Measurements from ENCODE around the gene KLHL17.
A peak's percentile ranks its signal among the peaks of the same experiment; 100 is the strongest.
"Not testable (repeated sequence)": the region's sequence is repeated elsewhere in the genome, so short reads cannot be mapped to it uniquely, and the experiment has no call there.

Gene KLHL17

DNA sequence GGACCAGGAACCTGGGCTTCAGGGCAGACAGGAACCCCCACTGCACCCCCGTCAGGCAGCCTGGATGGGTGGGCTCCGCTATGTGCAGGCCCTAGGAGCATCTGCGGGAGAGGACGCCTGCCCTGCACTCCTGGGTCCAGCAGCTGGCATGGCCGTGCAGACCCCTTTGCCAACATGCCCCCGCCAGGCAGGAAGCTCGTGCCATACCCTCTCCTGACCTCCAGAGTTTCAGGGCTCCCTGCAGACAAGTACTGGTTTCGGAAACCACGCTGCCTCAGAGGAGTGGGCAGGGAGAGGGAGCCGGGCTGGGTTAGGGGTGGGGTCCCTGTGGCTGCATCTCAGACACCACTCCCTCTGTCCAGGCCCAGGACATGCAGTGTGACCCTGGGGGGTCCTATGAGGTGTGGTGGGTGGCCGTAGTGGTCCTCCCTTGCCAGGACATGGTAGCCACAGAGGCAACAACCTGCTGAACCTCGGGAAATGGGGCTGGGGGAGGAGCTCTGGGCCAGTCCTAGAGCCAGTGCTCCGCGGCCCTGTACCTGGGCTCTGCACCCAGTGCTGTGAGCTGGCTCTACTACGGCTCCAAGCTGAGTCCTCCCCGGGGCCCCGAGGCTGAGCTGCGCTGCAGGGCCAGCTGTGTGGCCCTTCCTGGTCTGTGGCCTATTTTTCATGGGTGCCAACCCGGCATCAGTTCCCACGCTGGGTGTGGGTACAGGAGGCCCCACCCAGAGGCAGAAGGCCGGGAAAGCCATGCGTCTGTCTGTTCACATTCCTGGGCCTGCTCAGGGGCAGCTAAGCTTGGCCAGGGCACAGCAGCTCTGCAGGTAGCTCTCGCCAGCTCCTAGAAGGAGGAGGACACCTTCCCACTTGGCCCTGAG is 7.3 kb downstream of the KLHL17 start:
- DNase-seq (ENCODE audit: low read depth in 2 of 2), result no peak

DNA sequence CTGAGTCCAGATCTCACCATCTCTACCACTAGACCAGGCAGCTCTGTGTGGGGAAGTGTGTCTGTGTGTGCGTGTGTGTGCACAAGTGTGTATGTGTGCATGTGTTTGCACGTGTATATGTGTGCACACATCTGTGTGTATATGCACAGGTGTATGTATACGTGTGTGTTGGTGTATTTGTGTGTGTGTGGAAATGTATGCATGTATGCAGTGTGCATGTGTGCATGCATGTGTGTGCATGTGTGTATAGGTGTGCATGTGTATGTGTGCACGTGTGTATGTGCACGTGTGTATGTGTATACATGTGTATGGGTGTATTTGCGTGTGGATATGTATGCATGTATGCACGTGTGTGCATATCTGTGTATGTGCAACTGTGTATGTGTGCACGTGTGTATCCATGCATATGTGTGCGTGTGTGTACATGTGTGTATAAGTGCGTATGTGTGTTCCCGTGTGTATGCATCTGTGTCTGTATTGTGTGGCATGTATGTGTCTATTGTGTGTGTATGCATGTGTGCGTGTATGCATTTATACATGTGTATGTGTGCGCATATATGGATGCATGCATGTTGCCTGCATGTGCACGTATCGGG is 9.0 kb downstream of the KLHL17 start:
- DNase-seq (ENCODE audit: low read depth in 2 of 2), result no peak

DNA sequence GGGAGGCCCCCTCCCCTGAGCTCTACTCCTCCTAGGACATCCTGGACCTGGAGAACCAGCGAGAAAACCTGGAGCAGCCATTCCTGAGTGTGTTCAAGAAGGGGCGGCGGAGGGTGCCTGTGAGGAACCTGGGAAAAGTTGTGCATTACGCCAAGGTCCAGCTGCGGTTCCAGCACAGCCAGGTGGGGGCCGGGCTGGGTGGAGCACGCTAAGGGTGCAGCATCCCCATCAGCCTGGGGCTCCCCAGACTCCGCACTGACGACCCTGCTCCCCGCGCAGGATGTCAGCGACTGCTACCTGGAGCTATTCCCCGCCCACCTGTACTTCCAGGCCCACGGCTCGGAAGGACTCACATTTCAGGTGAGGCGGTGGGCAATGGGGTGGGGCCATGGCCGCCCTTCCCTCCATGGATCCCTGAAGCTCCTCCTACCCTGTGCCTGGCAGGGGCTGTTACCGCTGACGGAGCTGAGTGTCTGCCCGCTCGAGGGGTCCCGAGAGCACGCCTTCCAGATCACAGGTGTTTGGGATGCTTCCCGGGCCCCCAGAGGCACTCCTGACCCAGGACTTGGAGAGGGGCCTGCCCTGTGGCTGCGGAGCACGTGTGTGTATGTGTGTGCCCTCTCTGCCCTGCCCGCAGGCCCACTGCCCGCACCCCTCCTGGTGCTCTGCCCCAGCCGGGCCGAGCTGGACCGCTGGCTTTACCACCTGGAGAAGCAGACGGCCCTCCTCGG is 10.0 kb downstream of the KLHL17 start:
- DNase-seq (ENCODE audit: low read depth in 2 of 2), result no peak

DNA sequence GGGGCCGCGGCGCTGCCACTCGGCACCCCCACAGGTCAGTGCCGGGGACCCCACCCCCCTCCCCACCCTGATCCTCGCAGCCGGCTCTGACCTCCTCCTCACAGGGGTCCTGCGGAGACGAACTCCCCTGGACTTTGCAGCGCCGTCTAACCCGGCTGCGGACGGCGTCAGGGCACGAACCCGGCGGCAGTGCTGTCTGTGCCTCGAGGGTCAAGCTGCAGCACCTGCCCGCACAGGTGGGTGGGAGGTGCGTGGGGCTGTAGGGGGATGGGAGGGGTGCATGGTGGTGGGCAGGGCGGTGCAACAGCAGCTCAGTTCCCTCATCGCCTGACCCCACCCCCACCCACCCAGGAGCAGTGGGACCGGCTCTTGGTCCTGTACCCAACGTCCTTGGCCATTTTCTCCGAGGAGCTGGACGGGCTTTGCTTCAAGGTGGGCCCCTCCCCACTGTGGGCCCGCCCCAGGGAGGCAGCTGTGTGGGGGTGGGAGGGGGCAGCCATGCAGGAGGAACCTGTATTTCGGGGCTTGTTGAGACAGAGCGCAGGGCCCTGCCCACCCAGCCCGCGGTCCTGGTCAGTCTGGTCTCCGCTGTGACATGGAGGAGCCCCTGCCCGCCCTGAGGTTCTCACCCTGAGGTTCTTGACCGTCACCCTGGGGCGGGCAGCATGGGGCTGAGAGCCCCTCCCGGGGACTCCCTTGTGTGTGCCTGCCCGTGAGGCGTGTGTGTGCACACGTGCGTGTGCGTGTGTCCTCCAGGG is 10.8 kb downstream of the KLHL17 start:
- no peak for DNase-seq (ENCODE audit: low read depth in 2 of 2)

DNA sequence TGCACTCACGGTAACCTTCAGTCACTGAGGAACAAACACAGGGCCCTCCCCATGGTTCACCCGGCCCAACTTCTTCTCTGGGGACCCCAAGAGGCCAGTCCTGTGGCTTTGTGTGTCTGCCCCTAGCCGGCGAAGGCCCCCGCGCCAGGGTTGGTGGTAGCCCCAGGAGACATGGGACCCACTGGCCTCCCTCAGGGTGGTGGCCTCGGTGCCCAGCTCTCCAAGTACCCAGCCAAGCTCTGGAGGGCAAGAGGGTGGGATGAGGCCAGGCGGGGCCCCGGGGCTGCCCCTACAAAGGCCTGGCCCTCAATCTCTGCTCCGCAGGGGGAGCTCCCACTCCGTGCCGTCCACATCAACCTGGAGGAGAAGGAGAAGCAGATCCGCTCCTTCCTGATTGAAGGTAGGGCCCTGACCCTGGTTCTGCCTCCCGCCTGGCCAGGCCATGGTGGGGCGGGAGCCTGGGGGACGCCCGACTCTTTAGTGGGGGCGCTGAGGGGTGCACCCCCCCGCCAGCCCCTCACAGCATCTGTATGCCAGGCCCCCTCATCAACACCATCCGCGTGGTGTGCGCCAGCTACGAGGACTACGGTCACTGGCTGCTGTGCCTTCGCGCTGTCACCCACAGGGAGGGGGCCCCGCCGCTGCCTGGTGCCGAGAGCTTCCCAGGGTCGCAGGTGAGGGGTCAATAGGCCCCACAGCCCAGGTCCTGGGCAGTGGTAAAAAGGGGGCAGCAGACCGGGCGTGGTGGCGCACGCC is 11.5 kb downstream of the KLHL17 start:
- no peak for DNase-seq (ENCODE audit: low read depth in 2 of 2)

DNA sequence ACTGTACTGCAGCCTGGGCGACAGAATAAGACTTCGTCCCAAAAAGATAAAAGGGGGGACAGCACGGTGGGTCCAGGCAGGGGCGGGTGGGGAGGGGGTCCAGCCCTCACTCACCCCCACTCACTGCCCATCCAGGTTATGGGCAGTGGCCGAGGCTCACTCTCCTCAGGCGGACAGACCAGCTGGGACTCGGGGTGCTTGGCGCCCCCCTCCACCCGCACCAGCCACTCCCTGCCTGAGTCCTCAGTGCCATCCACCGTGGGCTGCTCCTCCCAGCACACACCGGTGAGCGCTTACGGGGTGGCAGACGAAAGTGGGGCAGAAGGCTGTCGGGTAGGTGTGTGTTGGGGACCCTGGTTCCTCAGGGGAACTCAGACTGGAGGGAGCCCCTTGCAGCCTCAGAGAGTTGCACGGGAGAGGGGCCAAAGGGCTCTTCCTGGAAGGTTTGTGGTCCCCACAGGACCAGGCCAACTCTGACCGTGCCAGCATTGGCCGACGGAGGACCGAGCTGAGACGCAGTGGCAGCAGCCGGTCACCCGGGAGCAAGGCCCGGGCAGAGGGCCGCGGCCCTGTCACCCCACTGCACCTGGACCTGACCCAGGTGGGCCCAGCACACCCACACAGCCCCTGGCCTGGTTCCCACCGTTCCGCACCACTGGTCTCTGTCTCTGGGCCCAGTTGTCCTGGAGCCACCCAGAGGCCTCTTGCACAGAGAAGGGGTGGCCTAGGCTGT is 12.5 kb downstream of the KLHL17 start:
- no peak for DNase-seq (ENCODE audit: low read depth in 2 of 2)

DNA sequence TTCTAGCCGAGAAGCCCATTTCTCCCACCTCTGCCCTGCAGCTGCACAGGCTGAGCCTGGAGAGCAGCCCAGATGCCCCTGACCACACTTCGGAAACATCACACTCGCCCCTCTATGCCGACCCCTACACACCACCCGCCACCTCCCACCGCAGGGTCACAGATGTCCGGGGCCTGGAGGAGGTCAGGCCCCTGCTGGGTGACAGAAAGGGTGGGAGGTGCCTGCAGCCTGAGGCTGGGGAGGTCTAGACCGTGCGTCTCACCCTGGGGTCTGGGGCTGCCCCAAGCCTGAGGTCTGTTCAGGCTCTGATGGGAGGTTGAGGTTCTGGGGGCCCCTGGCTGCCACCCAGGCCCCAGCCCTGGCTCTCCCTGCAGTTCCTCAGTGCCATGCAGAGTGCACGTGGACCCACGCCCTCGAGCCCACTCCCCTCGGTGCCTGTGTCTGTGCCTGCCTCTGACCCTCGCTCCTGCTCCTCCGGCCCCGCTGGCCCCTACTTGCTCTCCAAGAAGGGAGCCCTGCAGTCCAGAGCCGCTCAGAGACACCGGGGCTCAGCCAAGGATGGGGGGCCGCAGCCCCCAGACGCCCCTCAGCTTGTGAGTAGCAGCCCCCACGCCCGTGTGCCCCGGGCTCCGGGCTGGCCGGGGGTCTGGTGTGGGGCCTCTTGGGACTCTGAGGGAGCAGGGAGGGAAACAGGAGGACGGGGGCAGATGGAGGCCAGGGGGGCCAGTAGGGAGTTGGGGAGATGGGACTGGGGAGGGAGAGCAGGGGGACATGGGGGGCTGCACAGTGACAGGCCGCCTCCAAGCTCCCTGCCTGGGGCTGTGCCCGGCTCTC is 13.3 kb downstream of the KLHL17 start:
- no peak for DNase-seq (ENCODE audit: low read depth in 2 of 2)

DNA sequence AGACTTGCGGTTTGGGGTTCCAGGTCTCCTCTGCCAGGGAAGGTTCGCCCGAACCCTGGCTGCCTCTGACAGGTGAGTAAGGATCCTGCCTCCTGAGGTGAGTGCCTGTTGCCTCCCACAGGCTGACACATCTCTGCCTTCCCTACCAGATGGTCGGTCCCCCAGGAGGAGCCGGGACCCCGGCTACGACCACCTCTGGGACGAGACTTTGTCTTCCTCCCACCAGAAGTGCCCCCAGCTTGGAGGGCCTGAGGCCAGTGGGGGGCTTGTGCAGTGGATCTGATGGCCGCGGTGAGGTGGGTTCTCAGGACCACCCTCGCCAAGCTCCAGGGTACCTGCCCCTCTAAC is 13.9 kb downstream of the KLHL17 start:
- no peak for DNase-seq (ENCODE audit: low read depth in 2 of 2)

DNA sequence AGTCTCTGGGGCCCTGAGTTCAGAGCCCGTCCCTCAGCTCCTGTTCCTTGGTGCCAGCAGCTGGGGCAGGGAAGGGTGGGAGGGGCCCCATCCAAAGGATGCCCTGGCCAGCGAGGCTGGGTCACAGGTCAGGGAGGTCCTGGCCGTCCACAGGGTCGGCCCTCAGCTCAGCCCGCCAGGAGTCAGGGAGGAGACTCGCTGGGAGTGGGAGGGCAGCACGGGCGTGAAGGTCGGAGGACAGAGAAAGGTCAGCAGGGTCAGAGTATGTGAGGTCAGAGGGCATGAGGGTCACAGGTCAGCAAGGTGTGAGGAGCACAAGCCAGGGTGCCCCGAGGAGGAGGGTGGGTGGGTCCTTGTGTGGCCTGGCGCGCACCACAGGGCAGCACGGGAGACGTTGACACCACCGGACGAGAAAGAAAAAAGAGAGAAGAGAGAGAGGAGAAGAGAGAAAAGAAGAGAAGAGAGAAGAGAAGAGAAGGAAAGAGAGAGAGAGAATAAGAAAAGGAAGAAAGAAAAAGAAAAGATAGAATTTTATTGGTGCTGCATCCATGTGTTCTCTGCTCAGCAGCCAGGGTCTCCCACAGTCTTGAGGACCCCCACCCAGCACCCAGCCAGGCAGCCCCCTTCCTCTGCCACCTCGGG is 14.4 kb downstream of the KLHL17 start:
- DNase-seq (ENCODE audit: low read depth in 2 of 2), result no peak

DNA sequence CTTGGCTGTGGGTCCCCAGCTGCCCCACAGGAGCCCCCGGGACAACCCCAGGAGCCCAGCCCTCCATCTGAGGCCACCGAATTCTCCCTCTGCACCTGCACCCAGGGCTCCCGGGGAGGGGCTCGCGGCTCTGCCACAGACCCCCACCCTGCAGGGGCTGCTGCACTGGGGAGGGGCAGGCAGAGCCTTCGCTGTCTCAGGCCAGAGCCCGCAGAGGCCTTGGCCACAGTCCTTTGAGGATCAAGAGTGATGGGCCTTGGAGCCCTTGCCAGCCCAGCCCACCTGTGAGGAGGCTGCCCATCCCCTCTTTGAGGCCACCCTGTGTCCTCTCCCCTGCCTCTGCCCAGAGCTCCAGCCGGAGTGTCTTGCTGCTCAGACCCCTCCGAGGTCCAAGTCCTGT is 15.0 kb downstream of the KLHL17 start:
- no peak for DNase-seq (ENCODE audit: low read depth in 2 of 2)

DNA sequence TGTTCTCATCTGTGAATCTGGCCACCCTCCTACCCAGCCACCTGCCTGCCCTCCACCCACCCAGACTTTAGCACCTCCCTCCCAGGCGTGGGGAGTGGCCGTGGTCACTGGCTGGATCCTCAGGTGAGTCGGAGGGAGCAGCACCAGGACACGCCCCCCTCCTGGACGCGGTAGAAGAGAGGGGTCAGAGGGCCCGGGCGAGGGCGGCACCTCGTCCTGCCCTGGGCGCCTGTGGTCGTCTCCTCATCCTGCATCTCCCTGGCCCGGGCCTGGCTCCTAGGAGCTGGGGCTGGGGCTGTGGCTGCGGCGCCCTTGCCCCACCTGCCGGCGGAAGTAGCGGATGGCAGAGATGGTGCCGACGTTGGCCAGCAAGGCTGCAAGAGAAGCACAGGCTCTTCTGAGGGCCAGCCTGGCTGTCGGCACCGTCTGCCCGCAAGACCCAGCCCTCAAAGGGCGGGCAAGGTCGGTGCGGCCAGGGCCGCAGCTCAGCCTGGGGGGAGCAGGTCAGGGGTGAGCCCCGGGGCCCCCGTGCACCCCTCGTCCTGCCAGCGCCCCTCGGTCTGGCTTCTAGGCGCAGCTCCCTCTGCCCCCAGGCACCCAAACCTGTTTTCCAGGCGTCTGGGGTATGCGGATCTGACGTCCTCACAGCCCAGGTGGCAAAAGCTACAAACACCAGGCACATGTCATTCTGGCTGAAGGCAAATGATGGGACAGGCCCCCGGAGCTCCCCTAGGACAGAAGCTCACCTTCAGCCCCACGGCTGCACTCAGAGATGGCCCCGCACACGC is 15.7 kb downstream of the KLHL17 start:
- peak; percentile 36 to 47 for DNase-seq (ENCODE audit: low read depth in 2 of 2)

DNA sequence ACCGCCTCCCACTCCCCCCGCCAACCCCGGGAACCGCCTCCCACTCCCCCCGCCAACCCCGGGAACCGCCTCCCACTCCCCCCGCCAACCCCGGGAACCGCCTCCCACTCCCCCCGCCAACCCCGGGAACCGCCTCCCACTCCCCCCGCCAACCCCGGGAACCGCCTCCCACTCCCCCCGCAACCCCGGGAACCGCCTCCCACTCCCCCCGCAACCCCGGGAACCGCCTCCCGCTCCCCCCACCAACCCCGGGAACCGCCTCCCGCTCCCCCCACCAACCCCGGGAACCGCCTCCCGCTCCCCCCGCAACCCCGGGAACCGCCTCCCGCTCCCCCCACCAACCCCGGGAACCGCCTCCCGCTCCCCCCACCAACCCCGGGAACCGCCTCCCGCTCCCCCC is 16.4 kb downstream of the KLHL17 start:
- DNase-seq (ENCODE audit: low read depth in 2 of 2), result not testable (repeated sequence)

DNA sequence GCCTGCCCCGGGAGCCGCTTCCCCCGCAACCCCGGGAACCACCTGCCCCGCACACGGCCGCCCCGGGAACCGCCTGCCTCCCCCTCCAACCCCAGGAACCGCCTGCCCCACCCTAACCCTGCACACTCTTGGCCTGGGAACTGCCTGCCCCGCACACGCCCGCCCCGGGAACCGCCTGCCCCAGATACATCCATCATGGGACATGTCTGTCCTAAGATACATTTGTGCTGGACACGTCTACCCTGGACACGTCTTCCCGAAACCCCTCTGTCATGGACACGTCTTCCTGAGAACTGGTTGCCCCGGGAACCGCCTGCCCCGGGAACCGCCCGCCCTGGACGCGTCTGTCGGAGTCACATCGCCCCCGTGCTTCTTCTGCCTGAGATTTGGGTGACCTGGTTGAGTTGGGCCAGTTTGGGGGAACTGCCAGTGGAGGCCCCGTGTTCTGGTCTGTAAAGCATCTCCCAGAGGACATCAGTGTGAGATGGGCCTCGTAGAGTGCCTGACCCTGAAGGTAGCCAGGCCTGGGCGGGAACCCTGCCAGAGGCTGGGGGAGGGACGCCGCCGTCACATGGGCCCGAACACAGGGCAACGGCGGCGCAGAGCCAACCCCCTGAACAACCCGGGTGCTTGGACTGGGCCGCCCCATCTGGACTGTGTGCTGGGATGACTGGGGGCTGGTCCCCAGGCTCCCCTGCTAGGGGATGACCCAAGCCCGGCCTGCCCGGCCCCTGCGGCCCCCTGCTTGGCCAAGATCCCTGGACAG is 17.9 kb downstream of the KLHL17 start:
- DNase-seq (ENCODE audit: low read depth in 2 of 2), result no peak

DNA sequence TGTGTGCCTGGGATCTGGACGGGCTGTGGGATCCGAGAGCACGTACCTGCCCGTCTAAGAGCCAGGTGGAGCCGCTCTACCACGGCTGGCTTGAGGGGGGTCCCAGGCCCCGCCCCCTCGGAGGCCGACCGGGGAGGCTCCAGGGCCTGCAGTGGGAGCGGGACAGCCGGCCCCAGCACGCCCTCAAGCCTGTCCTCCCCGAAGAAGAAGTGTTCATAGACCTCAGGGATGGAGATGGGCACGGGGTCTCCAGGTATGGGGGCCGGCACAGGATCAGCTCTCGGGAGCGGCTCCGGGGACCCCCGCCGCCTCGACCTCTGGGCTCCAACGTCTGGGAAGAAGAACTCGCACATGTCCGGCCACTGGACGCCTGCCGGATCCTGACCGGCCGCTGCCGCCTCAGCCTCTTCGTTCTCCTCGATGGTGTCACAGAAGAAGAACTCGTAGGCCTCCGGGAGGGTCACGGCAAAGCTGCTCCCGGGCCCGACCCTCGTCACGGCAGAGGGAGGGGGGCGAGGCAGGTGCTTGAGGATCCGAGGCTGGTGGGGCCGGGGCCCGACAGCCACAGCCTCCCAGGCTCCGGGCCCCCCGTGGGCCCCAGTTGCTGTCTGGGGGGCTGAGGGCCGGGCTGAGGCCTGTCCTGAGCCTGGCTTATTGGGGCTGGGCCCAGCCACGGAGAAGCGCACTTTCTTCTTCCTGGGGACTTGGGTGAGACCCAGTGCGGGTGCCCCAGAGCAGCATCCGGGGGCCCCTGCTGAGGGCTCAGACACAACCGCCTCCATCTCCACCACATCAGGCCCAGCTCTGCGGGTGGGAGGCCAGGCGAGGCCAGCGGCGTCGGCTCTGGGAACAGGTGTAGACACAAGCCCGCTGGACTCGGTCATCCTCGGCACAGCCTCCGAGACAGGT is 18.7 kb downstream of the KLHL17 start:
- no peak for DNase-seq (ENCODE audit: low read depth in 2 of 2)

DNA sequence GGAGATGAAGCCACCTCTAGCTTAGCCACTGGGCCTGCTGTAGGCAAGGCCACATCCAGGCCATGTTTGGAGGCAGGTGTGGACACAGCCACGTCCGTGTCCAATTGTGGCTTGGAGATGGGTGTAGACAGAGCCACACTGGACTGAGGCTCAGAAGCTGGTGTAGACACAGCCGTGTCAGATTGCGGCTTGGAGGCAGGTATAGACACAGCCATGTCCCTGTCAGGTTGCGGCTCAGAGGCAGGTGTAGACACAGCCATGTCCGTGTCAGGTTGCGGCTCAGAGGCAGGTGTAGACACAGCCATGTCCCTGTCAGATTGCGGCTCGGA is 19.3 kb downstream of the KLHL17 start:
- no peak for DNase-seq (ENCODE audit: low read depth in 2 of 2)

DNA sequence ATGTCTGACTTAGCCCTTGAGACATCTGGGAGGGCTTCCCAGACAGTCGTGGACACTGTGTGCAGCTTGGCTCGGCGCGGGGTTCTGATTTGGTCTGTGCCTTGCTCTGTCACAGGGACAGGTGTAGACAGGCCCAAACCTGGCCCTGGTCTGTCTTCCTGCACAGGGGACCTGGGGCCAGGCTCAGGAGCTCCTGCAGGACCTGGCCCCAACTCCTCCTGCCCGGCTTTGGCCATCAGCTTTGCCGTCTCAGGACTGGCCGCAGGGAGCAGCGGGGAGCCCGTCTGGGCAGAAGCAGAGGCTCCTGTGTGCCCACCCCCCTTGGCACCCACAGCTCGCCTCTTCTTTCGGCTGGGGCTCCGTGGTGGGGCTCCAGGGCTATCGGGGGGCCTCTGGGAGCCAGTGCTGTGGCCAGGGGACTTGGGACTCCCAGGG is 19.8 kb downstream of the KLHL17 start:
- no peak for DNase-seq (ENCODE audit: low read depth in 2 of 2)

Data from stimulated activated CD8-positive, alpha-beta memory T cell treated with anti-CD3 and anti-CD28 coated beads, Interleukin-2, amount 100 ng/mL, for 1 hour (primary cell).